22Rv1 (cell line): ENCODE data around the gene DAB1.

Experiments used
- H3K27ac ChIP-seq: fragments of 450-650 bp; 2 replicates; pipeline ENCODE4 v1.5.1; 2017
- CTCF ChIP-seq: fragments of 450-650 bp; IDR thresholded peaks from 2 replicates; pipeline ENCODE4 v1.5.1; 2017; ENCODE audit warnings: mild to moderate bottlenecking
- ZFX ChIP-seq: fragments of 450-650 bp; IDR thresholded peaks from 2 replicates; pipeline ENCODE4 v1.6.1; 2017; ENCODE audit warnings: antibody characterized with exemption, borderline replicate concordance

The DAB1 gene

GRCh38 chr1:57124170-57124569 is 299.7 kb downstream of the DAB1 start:
- H3K27ac ChIP-seq = no peak overlapping the region
- TF ChIP-seq ZFX (no peak), CTCF (no peak)

- no peak for TF ChIP-seq CTCF
- TF ChIP-seq ZFX = no peak
Measured at GRCh38 chr1:57122031-57122430, 301.8 kb downstream of the DAB1 start.

GRCh38 chr1:57118948-57119603 is 304.8 kb downstream of the DAB1 start:
- no peak overlapping the region for H3K27ac ChIP-seq
- TF ChIP-seq CTCF = no peak
- no peak for TF ChIP-seq ZFX

More at GRCh38 chr1:57122031-57122430, 301.8 kb downstream of the DAB1 start:
- no peak overlapping the region for H3K27ac ChIP-seq

GRCh38 chr1:57117753-57118152 is 306.1 kb downstream of the DAB1 start:
- TF ChIP-seq ZFX (no peak), CTCF (no peak)
- no peak overlapping the region for H3K27ac ChIP-seq

GRCh38 chr1:57116871-57117270 is 307.0 kb downstream of the DAB1 start:
- no peak overlapping the region for H3K27ac ChIP-seq
- no peak for TF ChIP-seq CTCF
- TF ChIP-seq ZFX = no peak

GRCh38 chr1:57115030-57115614 is 308.7 kb downstream of the DAB1 start:
- no peak for TF ChIP-seq ZFX
- no peak for TF ChIP-seq CTCF
- no peak overlapping the region for H3K27ac ChIP-seq

GRCh38 chr1:57112148-57112547 is 311.7 kb downstream of the DAB1 start:
- TF ChIP-seq CTCF = no peak
- no peak for TF ChIP-seq ZFX
- no peak overlapping the region for H3K27ac ChIP-seq
